ENCODE results near the gene RAP1B.

GRCh38 chr12:68619541-68619940 lies 8.8 kb downstream of the RAP1B start:
- no peak for TF ChIP-seq ZFX (IDR thresholded peaks at IDR 0.05)
- TF ChIP-seq, protein P1, sequence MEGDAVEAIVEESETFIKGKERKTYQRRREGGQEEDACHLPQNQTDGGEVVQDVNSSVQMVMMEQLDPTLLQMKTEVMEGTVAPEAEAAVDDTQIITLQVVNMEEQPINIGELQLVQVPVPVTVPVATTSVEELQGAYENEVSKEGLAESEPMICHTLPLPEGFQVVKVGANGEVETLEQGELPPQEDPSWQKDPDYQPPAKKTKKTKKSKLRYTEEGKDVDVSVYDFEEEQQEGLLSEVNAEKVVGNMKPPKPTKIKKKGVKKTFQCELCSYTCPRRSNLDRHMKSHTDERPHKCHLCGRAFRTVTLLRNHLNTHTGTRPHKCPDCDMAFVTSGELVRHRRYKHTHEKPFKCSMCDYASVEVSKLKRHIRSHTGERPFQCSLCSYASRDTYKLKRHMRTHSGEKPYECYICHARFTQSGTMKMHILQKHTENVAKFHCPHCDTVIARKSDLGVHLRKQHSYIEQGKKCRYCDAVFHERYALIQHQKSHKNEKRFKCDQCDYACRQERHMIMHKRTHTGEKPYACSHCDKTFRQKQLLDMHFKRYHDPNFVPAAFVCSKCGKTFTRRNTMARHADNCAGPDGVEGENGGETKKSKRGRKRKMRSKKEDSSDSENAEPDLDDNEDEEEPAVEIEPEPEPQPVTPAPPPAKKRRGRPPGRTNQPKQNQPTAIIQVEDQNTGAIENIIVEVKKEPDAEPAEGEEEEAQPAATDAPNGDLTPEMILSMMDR (conservative IDR thresholded peaks at IDR 0.05): no peak

Data from C4-2B (cell line).